22Rv1 (cell line): ENCODE data around the gene OR5T1.

Experiments
- H3K27ac ChIP-seq: fragments of 450-650 bp; 2 replicates; pipeline ENCODE4 v1.5.1; 2017
- CTCF ChIP-seq: fragments of 450-650 bp; IDR thresholded peaks from 2 replicates; pipeline ENCODE4 v1.5.1; 2017; ENCODE audit warnings: mild to moderate bottlenecking
- ZFX ChIP-seq: fragments of 450-650 bp; IDR thresholded peaks from 2 replicates; pipeline ENCODE4 v1.6.1; 2017; ENCODE audit warnings: antibody characterized with exemption, borderline replicate concordance

The OR5T1 gene

DNA sequence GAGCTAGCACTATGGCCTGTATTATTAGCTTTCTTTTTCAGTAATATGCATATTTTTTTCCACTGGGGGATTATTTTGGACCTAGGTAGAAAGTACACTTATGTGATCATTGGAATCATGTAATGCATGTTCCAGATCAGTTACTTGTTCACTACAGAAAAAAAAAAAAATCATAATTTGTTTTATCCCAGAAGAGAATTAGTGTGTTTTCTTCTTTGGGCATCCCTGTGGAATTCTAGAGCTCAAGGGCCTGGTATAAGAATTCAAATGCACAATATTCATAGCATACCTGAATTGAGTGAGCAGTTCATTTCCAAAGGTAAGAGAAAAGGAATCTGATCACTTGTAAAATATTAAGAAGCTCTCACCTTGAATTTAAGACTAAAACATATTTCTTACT, at the start of gene OR5T1:
TSS of gene OR5T1 (plus strand) at position 301 of the 400 bp plus-strand sequence. CDS start 1,485 bp downstream, outside the sequence.
- no peak within 1 kb of the TSS for H3K27ac ChIP-seq

DNA sequence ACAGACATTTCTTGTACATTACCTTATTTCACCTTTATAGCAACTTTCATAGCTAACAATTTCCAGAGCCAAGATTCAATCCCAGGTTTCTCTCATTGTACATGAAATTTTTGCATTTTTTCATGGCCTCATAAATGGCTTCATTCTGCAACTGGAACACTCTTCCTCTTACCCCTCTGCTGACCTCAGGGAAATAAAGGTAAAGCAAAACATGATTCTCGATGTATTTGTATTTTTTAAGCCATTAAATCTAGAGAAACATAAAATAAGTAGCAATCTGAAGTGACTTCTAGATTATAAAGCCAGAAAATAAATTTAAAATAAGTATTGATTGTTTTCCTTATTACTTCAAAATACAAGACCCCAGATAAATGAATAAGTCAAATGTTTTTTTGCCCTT, 39.8 kb upstream of the OR5T1 start, which contains the start of gene OR5T2:
TSS of gene OR5T2 (minus strand) at position 101 of the 400 bp plus-strand sequence. CDS start 1,193 bp downstream, outside the sequence.
- H3K27ac ChIP-seq: no peak within 1 kb of the TSS
- TF ChIP-seq CTCF: no peak
- TF ChIP-seq ZFX: no peak

More for the DNA sequence above, at the start of gene OR5T1:
- TF ChIP-seq ZFX (no peak), CTCF (no peak)

DNA sequence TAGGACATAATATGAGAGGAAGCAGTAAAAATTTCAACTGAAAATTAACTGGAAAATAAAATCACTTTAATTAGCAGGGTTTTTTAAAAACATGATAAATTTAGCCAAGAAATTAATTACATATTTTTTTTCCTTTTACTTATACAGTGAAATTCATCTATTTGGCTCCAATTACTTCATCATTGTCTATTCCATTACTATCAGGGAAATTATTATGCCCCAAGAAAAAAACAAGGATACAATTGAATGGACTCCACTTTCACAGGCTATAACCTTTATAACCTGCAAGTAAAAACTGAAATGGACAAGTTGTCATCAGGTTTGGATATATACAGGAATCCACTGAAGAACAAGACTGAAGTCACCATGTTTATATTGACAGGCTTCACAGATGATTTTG, 22.0 kb upstream of the OR5T1 start, which contains the start of gene OR5T3:
TSS of gene OR5T3 (plus strand) at position 301 of the 400 bp plus-strand sequence. CDS start at position 301, 0 bp downstream.
- TF ChIP-seq ZFX: no peak
- no peak for TF ChIP-seq CTCF
- H3K27ac ChIP-seq: no peak within 1 kb of the TSS

DNA sequence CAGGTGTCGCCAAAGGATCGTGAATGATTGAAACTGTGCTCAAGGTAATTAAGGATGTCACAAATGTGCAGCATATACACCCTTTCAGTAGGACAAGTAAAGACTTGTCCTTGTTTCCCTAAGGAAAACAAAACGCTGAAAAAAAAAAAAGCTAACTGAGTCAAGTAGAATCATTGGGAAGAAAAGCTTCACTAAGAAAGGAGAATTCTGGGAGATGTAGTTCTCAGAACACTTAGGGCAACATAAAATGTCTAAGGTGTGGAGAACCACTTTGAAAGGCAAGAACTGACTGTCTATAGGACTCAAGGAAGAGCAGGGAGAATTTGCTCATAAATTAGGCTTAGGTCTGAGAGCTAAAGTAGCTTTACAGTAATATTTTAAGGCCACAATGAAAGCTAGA, 2.9 kb upstream of the OR5T1 start:
- no peak for TF ChIP-seq CTCF
- TF ChIP-seq ZFX: no peak
- H3K27ac ChIP-seq: no peak overlapping the region

GRCh38 chr11:56292154-56292553, 18.2 kb downstream of the OR5T1 start, which contains the start of gene OR8H1:
Gene OR8H1 (minus strand): TSS chr11:56292254. CDS start chr11:56291062, 1,192 bp downstream.
- no peak for TF ChIP-seq ZFX
- no peak for TF ChIP-seq CTCF
- no peak within 1 kb of the TSS for H3K27ac ChIP-seq

DNA sequence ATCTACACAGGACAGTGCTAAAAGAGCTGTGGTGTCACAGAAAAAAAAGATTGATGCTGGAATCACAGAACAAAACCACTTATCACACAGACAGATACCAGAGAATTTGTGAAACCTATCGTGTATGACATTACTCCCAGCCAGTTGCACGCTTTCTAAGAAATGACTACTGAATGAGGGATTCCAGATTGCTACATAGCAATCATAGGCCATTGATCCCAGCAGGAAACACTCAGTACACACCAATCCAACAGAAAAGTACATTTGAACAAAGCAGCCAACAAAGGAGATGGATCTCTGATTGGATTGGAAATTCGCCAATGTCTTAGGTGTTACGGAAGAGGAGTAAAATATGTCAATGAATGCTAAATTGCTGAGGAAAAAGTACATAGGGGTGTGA, 22.9 kb downstream of the OR5T1 start:
- no peak for TF ChIP-seq ZFX
- no peak for TF ChIP-seq CTCF
- no peak overlapping the region for H3K27ac ChIP-seq

DNA sequence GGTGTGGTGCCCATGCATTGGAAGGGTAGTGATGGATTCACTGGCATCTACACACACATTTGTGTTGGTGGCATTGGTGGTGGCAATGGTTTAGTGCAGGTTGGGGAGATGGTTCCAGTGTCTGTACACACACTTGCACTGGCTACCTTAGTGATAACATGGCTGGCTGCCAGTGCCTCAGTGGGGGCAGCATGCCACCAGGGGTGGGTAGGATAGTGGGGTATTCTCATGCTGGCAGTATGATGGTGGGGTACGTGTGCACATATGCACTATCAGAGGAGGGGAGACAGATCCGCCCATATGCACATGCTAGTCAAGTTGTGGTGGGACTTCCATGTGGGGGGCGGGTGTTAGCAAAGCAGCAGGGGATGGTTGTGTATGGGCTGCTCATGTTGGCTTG, 33.9 kb downstream of the OR5T1 start:
- TF ChIP-seq ZFX: no peak
- no peak for TF ChIP-seq CTCF
- H3K27ac ChIP-seq: no peak overlapping the region
